ENCODE data around the gene PNKP. TPM values are rescaled to one million over a fixed set of nuclear protein-coding genes. Genes with fewer than 3 reads are reported as not detected.

PNKP gene
- total and polyA plus RNA-seq, 10 of the 15 experiments (the other 5 are each of a cell fraction or from before 2014, with no cell fraction given), result 2.9 to 82.3 (median 33.2) TPM

GRCh38 chr19:49827034-49827433, 40.3 kb downstream of the PNKP start:
- peaks cover 5% of the 10 kb centered on the region; the same call in 1 of the 2 replicates for H3K4me1 ChIP-seq (ENCODE audit: control insufficient read depth, insufficient read depth, low read length)
- no TSS peak for BruUV-seq (replicated peaks)
- H3K9me3 ChIP-seq (replicated peaks; ENCODE audit: control insufficient read depth, insufficient read depth, low read length), result no peaks in the 10 kb centered on the region
- ChIA-PET RAD21 (ENCODE audit: unreplicated experiment) (no interaction called here), CTCF (no interaction called here), SMC1A (ENCODE audit: uncharacterized antibody, unreplicated experiment) (no interaction called here), POLR2A (no interaction called here)
- no peak overlapping the region for H3K4me2 ChIP-seq (ENCODE audit: control insufficient read depth, insufficient read depth)
- DNase-seq (ENCODE audit: low read depth, low spot score), result no peak
- H3K27me3 ChIP-seq (replicated peaks in 1 of 2; ENCODE audit: control insufficient read depth in 2 of 2, insufficient read depth in 2 of 2, low read length in 1 of 2), result no peaks in the 10 kb centered on the region
- no peak for TF ChIP-seq PAX5 (IDR thresholded peaks at IDR 0.05; ENCODE audit: borderline replicate concordance, low read depth, low read length)
- in situ Hi-C loops (cut with MboI) (no loop called here), intact Hi-C loops (cut with micrococcal nuclease; ENCODE audit: unreplicated experiment) (no loop called here)
- no peak overlapping the region for H3K4me3 ChIP-seq
- H3K9ac ChIP-seq (ENCODE audit: control insufficient read depth, insufficient read depth, low read length), result no peak overlapping the region
- ATAC-seq, result no peak
- peaks cover 5% of the 10 kb centered on the region for H3K79me2 ChIP-seq (ENCODE audit: control insufficient read depth, insufficient read depth, low read length)
- no peak overlapping the region for H2AFZ ChIP-seq (ENCODE audit: control insufficient read depth, low read depth, low read length)
- FAIRE-seq, result no peak
- no peak overlapping the region for H3K27ac ChIP-seq (ENCODE audit: control insufficient read depth, insufficient read depth)
- peaks cover 3% of the 10 kb centered on the region for H4K20me1 ChIP-seq (ENCODE audit: control insufficient read depth, insufficient read depth)
- 91% methylated on average over 14 of the region's 14 CpGs for WGBS (ENCODE audit: insufficient coverage, insufficient replicate concordance, low lambda C conversion rate, missing lambda C conversion rate)
- peaks cover 14 to 15% of the 10 kb centered on the region in 2 experiments for H3K36me3 ChIP-seq (ENCODE audit: control insufficient read depth in 2 of 2, insufficient read depth in 2 of 2, low read length in 1 of 2)

DNA sequence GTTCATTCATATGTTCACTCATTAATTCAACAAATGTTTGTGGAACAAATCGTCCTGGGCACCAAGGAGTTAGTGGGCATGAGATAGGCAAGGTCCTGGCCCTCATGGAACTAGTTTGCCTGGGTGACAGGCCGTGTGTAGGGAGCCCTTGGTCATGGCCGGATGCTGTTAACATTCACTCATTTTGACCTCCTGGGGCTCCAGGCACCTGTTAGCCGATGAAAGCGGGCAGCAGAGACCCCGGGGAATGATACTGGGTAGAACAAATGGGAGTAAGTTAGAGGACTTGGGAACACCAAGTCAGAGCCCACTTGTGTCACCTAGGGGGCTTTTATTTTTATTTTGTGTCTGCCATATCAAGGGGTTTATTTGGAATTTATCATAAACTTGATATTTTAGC, 42.7 kb downstream of the PNKP start:
- RAD21 ChIA-PET (ENCODE audit: unreplicated experiment), result interaction anchor here (0.7 kb wide), 1 partner anchor 251 kb away, joined by 5 read pairs; no protein-coding TSS in a partner anchor
- Histone ChIP-seq H3K36me3 (ENCODE audit: control insufficient read depth in 2 of 2, insufficient read depth in 2 of 2, low read length in 1 of 2) (peaks cover 5 to 18% of the 10 kb centered on the region in 2 experiments), H3K79me2 (ENCODE audit: control insufficient read depth, insufficient read depth, low read length) (peaks cover 14% of the 10 kb centered on the region), H3K4me3 (no peak overlapping the region), H3K9ac (ENCODE audit: control insufficient read depth, insufficient read depth, low read length) (no peak overlapping the region), H2AFZ (ENCODE audit: control insufficient read depth, low read depth, low read length) (no peak overlapping the region), H4K20me1 (ENCODE audit: control insufficient read depth, insufficient read depth) (peaks cover 3% of the 10 kb centered on the region), H3K27ac (ENCODE audit: control insufficient read depth, insufficient read depth) (no peak overlapping the region), H3K27me3 (replicated peaks in 1 of 2; ENCODE audit: control insufficient read depth in 2 of 2, insufficient read depth in 2 of 2, low read length in 1 of 2) (no peaks in the 10 kb centered on the region), H3K9me3 (replicated peaks; ENCODE audit: control insufficient read depth, insufficient read depth, low read length) (no peaks in the 10 kb centered on the region), H3K4me1 (ENCODE audit: control insufficient read depth, insufficient read depth, low read length) (peaks cover 5% of the 10 kb centered on the region; the same call in 1 of the 2 replicates), H3K4me2 (ENCODE audit: control insufficient read depth, insufficient read depth) (no peak overlapping the region)
- no peak for FAIRE-seq
- 74% methylated on average over 6 of the region's 6 CpGs for WGBS (ENCODE audit: insufficient coverage, insufficient replicate concordance, low lambda C conversion rate, missing lambda C conversion rate)
- in situ Hi-C loops (cut with MboI) (no loop called here), intact Hi-C loops (cut with micrococcal nuclease; ENCODE audit: unreplicated experiment) (no loop called here)
- no peak for DNase-seq (ENCODE audit: low read depth, low spot score)
- SMC1A ChIA-PET (ENCODE audit: uncharacterized antibody, unreplicated experiment), result no interaction called here
- POLR2A ChIA-PET, result interaction anchor here (0.6 to 1.2 kb wide), 2 partner anchors 14 to 16 kb away, joined by 3 read pairs; no protein-coding TSS in a partner anchor
- ATAC-seq, result no peak
- no TSS peak for BruUV-seq (replicated peaks)
- CTCF ChIA-PET, result no interaction called here
- TF ChIP-seq SKIL (IDR thresholded peaks at IDR 0.05; ENCODE audit: low read depth, poor library complexity, severe bottlenecking) (no peak), CREB1 (IDR thresholded peaks at IDR 0.05; ENCODE audit: low read depth) (no peak), YY1 (IDR thresholded peaks at IDR 0.05; ENCODE audit: low read depth, low read length) (no peak), ZBTB4 (CRISPR knock-in tag; IDR thresholded peaks at IDR 0.05) (no peak), BCLAF1 (IDR thresholded peaks at IDR 0.05) (no peak), YBX1 (IDR thresholded peaks at IDR 0.05) (no peak), TCF7 (IDR thresholded peaks at IDR 0.05; ENCODE audit: borderline replicate concordance) (no peak), ZNF274 (IDR thresholded peaks at IDR 0.05; ENCODE audit: insufficient read depth, insufficient read length) (no peak), ESRRA (IDR thresholded peaks at IDR 0.05; ENCODE audit: low read length) (no peak)
